ENCODE results near the gene IFI44.

IFI44 gene, protein sequence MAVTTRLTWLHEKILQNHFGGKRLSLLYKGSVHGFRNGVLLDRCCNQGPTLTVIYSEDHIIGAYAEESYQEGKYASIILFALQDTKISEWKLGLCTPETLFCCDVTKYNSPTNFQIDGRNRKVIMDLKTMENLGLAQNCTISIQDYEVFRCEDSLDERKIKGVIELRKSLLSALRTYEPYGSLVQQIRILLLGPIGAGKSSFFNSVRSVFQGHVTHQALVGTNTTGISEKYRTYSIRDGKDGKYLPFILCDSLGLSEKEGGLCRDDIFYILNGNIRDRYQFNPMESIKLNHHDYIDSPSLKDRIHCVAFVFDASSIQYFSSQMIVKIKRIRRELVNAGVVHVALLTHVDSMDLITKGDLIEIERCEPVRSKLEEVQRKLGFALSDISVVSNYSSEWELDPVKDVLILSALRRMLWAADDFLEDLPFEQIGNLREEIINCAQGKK

DNA sequence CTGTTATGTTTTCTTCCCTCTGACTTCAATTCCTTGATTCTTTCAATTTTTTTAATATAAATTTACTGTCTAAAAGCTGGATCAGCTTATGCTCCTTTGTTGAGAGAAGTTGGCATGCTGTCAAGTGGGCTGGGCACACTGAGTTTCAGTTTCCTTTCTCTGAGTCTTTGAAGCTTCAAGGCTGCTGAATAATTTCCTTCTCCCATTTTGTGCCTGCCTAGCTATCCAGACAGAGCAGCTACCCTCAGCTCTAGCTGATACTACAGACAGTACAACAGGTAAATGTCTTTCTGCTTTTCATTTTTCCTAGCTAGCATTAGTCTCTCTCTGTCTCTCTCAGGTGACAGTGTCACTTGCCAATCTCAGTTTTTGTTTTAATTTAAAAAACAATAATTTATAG is at the start of gene IFI44:
Gene IFI44, plus strand, starts transcription at position 204 of the 400 bp plus-strand sequence. CDS start 365 bp downstream, outside the sequence.
- no peak for DNase-seq

DNA sequence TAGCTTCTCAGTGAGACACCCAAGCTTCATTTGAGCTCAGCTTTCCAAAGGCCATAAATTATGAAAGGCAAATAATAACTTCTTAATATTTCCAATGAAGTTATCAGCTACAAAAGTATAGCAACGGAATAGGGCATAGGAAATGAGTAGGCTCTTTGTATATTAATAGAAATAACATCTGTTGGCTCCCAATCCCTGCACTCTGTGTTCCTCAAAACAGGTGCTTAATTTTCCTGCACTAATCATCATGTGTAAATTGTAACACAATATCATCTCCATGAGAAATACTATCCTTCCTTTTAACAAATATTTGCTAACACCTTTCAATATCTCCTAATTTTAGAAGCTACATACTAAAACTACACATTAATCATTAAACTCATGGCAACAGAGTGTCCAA is 48.6 kb upstream of the IFI44 start:
- DNase-seq: peak; percentile 87

DNA sequence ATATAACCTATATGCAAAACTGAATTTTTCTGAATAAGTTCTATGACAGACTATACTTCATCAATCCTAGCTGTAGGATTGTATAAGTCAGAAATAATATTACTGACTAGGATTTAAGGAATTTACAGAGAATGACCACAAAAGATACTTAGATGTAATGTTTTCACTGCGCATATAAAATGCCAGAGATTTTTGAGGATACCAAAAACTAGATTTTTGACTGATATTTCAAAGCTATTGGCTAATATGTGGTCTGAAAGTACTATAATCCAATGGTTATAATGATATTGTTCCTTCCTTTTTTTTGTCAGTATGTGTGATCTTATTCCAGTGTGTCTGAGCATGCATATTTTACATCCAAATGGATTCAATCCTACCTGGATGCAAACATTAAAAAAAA is 46.4 kb upstream of the IFI44 start:
- no peak for DNase-seq

DNA sequence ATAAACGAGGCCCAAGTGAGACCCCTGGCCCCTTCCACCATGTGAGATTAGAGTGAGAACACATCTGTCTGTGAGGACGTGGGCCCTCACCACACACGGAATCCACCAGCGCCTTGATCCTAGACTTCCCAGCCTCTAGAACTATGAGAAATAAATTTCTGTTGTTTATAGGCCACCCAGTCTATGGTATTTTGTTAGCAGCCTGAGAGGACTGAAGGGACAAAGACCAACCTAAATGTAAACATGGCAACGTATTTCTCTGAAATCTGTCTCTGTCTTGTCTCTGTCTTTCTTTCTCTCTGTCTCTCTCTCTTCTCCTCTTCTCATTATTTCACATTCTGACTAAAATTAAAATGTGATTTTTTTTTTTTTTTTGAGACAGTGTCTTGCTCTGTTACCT is 45.0 kb upstream of the IFI44 start:
- no peak for DNase-seq

DNA sequence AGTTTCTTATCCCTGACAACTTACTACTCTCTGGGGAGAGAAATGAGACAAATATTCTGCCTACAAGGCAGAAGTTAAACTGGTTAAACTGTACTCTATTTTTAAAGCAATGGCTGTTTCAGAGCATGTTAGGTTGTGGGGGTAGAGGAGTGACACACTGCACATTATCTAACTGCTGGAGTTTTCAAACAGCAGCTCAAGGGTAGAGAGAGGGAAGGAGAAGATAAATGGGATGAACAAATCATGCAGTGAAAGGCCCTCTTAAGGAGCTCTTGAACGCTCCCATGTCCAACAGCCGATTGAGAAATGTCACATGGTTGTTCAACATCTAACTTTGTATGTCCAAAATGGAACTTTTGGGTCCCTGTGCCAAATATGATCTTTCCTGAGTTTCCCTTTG is 43.4 kb upstream of the IFI44 start:
- DNase-seq: no peak

DNA sequence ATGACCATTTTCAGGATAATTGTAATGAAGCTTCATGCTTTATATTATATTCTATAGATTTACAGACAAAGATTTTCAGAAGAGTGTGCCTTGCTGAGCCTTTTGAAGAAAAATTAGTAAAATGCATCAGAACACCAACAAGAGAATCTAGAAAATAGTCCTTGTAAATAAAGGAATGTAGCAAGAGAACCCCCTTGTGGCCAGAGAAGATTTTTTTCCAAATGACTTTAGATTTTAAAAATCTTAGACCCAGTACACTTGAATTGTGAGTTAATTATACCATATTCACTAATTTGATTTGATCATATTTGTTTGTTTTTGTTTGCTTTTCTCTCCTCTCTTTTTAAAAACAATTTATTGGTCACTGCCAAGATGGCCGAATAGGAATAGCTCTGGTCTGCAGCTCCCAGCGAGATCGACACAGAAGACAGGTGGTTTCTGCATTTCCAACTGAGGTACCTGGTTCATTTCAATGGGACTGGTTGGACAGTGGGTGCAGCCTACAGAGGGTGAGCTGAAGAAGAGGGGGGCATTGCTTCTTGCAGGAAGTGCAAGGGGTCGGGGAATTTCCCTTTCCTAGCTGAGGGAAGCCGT is 42.2 kb upstream of the IFI44 start:
- no peak for DNase-seq

DNA sequence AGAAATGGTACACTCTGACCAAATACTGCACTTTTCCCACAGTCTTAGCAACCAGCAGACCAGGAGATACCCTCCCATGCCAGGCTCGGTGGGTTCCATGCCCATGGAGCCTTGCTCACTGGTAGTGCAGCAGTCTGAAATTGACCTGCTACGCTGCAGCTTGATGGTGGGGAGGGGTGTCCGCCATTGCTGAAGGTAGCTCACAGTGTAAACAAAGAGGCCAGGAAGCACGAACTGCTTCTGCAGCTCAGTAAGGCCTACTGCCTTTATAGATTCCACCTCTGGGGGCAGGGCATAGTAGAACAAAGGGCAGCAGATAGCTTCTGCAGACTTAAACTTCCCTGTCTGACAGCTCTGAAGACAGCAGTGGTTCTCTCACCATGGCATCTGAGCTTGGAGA is 41.7 kb upstream of the IFI44 start:
- no peak for DNase-seq

DNA sequence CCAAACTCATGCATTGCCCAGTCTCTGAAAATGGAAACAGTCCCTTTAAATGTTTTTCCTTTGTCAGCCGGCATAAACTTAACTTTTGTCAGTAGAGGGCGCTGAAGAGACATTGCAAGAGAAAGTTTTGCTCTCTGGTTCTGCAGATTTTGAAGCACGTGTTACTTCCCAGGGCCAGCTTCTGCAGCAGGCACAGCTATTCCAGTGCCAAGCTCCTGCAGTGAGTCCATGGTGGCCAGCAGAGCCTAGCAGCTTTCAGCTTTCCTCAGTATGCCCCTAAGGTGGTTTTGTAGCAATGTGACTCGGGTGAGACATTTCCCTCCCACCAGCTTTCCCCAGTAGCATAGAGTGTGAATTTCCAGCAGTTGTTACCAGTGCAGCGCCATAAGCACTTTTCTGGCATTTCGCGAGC is 32.0 kb upstream of the IFI44 start:
- no peak for DNase-seq

DNA sequence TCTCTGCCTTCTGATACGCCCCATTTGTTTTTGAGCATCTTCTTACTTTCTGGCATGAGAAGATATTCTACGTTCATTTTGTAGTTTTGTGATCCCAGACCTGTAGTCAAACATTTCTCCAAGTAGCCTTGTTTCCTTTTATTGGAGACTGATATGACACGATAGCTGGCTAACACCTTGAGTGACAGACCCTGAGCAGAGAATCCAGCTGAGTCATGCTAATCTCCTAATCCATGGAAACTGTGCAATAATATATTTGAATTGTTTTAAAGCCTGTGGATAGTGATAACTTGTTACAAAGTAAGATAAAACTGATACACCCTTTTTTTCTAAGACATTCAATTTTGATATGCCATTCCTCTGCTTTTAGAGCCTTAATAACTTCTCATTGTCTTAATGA is 30.6 kb upstream of the IFI44 start:
- no peak for DNase-seq

DNA sequence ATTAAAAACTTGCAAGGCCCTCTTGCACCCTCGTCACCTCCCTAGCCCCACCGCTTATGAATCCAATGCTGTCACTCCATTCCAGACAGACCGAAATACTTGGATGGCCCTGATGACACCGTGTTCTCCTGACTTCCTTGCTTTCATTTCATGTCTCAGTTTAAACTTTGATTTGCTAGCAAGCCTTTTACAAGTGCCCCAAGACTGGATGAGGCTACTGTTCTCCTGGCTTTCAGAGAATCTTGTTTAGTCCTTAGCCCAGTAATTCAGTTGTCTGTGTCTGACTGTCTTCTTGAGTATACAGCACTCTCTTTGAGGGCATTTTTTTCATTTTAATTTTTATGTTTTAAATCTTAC is 30.2 kb upstream of the IFI44 start:
- DNase-seq: no peak

DNA sequence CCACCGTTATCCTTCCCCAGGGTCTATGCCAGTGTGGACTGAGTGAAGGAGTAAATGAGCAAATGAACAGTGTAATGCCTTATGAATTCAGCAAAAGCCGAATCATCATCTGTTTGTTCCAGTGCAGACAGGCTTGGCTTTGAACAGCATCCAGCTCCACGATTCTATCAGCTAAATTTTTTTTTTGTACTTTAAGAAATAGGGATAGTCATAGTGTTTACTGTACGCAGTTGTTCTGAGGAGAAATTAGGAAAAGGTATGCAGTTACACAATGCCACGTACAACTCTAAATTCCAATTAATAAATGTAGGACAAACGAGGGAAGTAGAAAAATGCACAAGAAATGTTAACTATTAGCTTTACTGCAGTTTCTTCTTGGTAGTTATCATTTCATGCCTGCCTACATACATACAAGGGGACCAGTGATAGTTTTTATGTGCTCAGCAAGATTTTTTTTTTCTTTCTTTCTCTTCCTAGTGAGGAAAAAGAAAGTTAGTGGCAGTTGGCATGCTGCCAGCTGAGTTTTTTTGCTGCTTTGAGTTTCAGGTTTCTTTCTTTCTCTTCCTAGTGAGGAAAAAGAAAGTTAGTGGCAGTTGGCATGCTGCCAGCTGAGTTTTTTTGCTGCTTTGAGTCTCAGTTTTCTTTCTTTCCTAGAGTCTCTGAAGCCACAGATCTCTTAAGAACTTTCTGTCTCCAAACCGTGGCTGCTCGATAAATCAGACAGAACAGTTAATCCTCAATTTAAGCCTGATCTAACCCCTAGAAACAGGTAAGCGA is 29.6 kb upstream of the IFI44 start, which contains the start of gene IFI44L:
Gene IFI44L, plus strand, starts transcription at position 646 of the 777 bp plus-strand sequence. CDS start 7,468 bp downstream, outside the sequence.
- no peak for DNase-seq

DNA sequence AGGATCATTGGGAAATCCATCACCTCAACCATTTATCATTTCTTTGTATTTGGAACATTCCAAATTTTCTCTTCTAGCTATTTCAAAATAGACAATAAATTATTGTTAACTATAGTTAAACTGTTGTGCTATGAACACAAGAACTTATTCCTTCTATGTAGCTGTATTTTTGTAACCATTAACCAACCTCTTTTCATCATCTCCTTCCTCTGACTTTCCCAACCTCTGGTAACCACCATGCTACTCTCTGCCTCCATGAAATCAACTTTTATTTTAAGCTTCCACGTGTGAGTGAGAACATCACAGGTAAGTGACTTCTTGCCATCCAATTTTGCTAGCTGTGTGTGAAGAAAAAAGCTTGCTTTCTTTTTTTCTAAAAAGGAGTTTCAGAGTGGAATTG is 29.0 kb upstream of the IFI44 start:
- DNase-seq: no peak

DNA sequence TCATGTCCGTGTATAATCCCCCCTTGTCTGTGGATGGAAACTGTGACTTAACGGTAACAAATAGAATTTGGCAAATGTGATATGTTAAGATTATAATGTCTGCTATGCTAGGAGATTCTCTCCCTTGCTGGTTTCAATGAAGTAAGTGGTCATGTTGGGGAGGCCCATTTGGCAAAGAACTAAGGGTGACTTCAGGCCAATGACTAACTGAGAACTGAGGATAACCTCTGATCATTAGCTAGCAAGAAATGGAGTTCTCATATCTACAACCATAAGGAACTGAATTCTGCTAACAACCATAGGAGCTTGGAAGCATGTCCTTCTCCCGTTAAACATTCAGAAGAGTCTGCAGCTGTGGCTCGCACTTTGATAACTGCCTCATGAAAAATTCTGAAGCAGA is 27.1 kb upstream of the IFI44 start:
- DNase-seq: no peak

DNA sequence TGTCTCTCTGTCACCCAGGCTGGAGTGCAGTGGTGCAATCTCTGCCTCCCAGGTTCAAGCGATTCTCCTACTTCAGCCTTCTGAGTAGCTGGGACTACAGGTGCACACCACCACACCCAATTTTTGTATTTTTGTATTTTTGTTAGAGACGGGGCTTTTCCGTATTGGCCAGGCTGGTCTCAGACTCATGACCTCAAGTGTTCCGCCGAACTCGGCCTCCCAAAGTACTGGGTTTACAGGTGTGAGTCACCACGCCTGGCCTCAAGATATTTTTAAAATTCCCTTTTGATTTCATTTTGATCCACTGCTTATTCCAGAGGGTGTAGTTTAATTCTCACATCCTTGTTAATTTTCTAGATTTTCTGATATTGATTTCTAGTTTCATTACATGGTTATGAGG is 25.6 kb upstream of the IFI44 start:
- DNase-seq: no peak

DNA sequence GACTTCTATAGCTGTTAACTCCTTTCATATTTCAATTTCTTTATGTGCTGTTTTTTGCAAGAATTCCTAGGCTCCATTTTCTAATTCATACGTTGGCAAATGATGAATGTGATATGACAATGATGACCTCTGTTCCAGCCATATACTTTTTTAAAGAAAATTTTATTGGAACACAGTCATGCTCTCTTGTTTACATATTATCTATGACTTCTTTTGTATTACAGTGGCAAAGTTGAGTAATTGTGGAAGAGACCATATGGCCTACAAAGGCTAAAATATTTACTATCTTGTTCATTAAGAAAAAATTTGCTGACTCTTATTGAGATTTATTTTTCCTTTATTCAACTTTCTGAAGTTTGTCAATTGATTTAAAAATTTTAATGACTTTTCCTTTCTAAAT is 22.3 kb upstream of the IFI44 start:
- DNase-seq: no peak

DNA sequence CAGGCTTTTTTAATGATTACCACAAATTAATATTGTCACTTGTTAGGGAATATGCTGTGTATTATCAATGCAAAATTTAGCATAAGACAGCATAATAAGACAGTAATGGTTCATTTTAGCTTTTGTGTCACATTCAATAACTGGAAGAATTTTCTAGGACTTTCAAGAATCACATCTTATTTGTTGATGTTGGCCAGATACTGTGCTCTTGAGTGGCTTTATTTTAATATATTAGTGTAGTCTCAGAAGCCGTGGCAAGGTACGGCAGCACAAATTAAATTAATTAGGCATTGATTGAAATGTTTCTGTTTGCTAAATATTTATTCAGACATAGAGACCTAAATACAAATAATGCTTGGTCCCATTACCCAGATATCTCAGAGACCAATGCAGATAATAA is 19.0 kb upstream of the IFI44 start:
- no peak for DNase-seq

DNA sequence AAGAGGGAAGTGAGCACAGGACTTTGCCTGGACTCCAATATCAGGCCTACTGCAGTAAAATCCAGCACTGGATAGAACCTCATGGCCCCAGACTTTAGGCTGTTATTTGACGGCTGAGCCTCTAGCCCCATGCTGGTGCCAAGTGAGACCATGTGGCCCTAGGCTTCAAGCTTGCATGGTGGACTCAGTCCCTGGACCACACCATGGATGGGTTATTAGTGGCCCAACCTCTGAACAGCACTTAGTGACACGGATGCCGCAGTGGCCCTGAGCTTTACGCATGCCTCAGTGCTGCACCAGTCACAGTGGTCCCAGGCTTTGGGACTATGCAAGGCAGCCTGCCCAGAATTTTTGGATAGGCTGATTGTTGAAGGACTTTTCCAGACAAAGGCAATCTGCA is 16.4 kb upstream of the IFI44 start:
- no peak for DNase-seq

DNA sequence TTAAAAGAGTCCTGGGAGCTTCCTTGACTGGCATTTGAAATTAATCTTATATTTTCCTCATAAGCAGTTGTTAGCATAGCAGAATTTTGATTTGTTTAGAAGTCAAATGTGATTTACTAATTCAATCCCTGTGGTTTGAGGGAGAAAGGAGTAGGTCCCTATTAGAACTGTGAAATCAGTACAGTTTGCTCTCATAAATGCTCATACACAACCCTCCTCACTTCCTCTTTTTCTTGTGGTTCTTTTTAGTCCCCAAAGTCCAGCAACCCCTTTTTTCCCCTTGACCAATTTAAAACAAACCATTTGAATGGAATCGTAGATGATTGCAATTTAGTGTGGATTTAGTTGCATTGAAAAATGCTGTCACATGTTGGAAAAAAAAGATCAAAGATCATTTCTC is 9.2 kb upstream of the IFI44 start:
- no peak for DNase-seq

DNA sequence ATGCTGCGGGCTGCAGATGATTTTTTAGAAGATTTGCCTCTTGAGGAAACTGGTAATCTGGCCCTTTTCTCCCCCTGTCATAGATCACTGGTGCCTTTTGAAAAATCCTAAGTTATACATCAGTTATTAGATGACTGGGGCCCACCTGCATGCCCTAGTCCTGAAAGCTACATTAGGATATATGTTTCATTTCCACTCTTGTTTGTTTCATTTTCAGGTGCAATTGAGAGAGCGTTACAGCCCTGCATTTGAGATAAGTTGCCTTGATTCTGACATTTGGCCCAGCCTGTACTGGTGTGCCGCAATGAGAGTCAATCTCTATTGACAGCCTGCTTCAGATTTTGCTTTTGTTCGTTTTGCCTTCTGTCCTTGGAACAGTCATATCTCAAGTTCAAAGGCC is 8.1 kb upstream of the IFI44 start:
- DNase-seq: no peak

DNA sequence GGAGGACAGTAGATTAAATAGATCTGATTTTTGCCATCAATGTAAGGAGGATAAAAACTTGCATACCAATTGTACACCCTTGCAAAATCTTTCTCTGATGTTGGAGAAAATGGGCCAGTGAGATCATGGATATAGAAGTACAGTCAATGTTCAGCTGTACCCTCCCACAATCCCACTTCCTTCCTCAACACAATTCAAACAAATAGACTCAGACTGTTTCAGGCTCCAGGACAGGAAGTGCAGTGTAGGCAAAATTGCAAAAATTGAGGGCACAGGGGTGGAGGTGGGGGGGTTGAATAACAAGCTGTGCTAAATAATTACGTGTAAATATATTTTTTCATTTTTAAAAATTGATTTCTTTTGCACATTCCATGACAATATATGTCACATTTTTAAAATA is 3.9 kb upstream of the IFI44 start:
- no peak for DNase-seq

DNA sequence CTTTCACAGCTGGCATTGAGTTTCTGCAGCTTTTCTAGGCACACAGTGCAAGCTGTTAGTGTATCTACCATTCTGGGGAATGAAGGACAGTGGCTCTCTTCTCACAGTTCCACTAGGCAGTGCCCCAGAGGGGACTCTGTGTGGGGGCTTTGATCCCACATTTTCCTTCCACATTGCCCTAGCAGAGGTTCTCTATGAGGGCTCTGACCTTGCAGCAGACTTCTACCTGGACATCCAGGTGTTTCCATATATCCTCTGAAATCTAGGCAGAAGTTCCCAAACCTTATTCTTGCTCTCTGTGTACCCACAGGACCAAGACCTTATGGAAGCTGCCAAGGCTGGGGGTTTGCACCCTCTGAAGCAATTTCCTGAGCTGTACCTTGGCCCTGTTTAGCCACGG is 2.4 kb upstream of the IFI44 start:
- DNase-seq: no peak

DNA sequence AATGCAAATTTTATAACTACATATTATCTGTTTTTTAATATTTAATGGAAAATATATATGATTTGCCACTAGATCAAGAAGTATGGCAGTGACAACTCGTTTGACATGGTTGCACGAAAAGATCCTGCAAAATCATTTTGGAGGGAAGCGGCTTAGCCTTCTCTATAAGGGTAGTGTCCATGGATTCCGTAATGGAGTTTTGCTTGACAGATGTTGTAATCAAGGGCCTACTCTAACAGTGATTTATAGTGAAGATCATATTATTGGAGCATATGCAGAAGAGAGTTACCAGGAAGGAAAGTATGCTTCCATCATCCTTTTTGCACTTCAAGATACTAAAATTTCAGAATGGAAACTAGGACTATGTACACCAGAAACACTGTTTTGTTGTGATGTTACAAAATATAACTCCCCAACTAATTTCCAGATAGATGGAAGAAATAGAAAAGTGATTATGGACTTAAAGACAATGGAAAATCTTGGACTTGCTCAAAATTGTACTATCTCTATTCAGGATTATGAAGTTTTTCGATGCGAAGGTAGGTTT is 556 bp downstream of the IFI44 start:
- DNase-seq: no peak

DNA sequence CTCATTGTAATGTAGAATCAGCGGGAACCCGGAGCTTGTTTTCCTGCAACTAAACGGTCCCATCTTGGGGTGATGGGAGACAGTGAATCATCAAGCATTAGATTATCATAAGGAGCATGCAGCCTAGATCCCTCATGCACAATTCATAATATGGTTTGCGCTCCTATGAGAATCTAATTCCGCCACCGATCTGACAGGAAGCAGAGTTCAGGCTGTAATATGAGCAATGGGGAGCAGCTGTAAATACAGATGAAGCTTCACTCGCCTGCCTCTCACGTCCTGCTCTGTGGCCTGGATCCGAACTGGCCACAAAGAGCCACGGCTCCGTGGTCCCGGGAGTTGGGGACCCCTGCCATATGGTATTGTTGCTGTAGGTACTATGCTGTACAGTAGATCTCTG is 1.6 kb downstream of the IFI44 start:
- no peak for DNase-seq

Data from NCI-H1417 treated with DMSO at 0.1 percent for 48 hours (cell line).